Suprapubic skin (tissue), 4 donors: ENCODE measurements around the gene PDCD10. TPM values are rescaled to one million over a fixed set of nuclear protein-coding genes. Genes with fewer than 3 reads are reported as not detected.

Source experiments
- DNase-seq, 2 donors: peaks; one replicate each; pipeline ENCODE4 v3.0.0-alpha.2; 2019; ENCODE audit warnings: low spot score in 2 of 2
- H3K27ac ChIP-seq: fragments of 200-600 bp; sonication (generic); one replicate; pipeline ENCODE4 v1.5.1; 2019
- H3K27me3 ChIP-seq: fragments of 200-600 bp; sonication (generic); one replicate; pipeline ENCODE4 v1.5.1; 2019
- H3K36me3 ChIP-seq: fragments of 200-600 bp; sonication (generic); one replicate; pipeline ENCODE4 v1.5.1; 2019
- H3K4me1 ChIP-seq: fragments of 200-600 bp; sonication (generic); one replicate; pipeline ENCODE4 v1.5.1; 2019
- H3K4me3 ChIP-seq: fragments of 200-600 bp; sonication (generic); one replicate; pipeline ENCODE4 v1.5.1; 2019; ENCODE audit warnings: mild to moderate bottlenecking
- H3K9me3 ChIP-seq: fragments of 200-600 bp; sonication (generic); one replicate; pipeline ENCODE4 v1.5.1; 2019
- CTCF ChIP-seq, 2 donors: fragments of 200-600 bp in 1 of 2; fragments of 450-650 bp in 1 of 2; sonication (generic) in 1 of 2; IDR thresholded peaks; one replicate each; pipeline ENCODE4 v1.5.1; 2016 to 2019; ENCODE audit warnings: antibody characterized with exemption in 2 of 2, mild to moderate bottlenecking in 1 of 2, moderate library complexity in 1 of 2
- EP300 ChIP-seq: sonication (generic); formaldehyde crosslinking; IDR thresholded peaks from one replicate; pipeline ENCODE4 v1.6.1; 2017; ENCODE audit warnings: antibody characterized with exemption
- POLR2A ChIP-seq, 2 donors: fragments of 450-650 bp; IDR thresholded peaks; one replicate each; pipeline ENCODE4 v1.6.1; 2017; ENCODE audit warnings: antibody characterized with exemption in 2 of 2, mild to moderate bottlenecking in 2 of 2, moderate library complexity in 2 of 2
- POLR2AphosphoS5 ChIP-seq, 3 donors: sonication (generic); formaldehyde crosslinking; IDR thresholded peaks; one replicate each; pipeline ENCODE4 v1.6.1; 2017; ENCODE audit warnings: antibody characterized with exemption in 3 of 3
- WGBS: methylation state at CpG from one replicate; pipeline ENCODE4 v1.1.5; 2018; 5-methylcytosine and 5-hydroxymethylcytosine counted together
- total RNA-seq, 4 donors: library from RNA; depleted of rRNA; stranded (reverse); fragments of >200 nt; gene quantifications; one replicate each; pipeline ENCODE4 v1.1.0, GENCODE V29; 2016

Gene PDCD10
- total RNA-seq, 4 donors from 2014 or later = 45.7 to 57.2 (median 53.2) TPM

GRCh38 chr3:167651826-167652225 is 82.9 kb downstream of the PDCD10 start:
- H3K36me3 ChIP-seq = no peaks in the 10 kb centered on the region
- TF ChIP-seq EP300 (no peak), POLR2AphosphoS5 (IDR thresholded peaks at IDR 0.05) (no peak), POLR2A (IDR thresholded peaks at IDR 0.05) (no peak), CTCF (IDR thresholded peaks at IDR 0.05) (no peak)
- no peaks in the 10 kb centered on the region for H3K9me3 ChIP-seq
- H3K27me3 ChIP-seq = no peaks in the 10 kb centered on the region
- no peak for DNase-seq
- H3K4me3 ChIP-seq = no peak overlapping the region
- WGBS = 85% methylated on average over 1 of the region's 1 CpG
- no peaks in the 10 kb centered on the region for H3K4me1 ChIP-seq
- H3K27ac ChIP-seq = no peak overlapping the region

GRCh38 chr3:167650459-167650858 is 84.2 kb downstream of the PDCD10 start:
- Histone ChIP-seq H3K36me3 (no peaks in the 10 kb centered on the region), H3K27me3 (no peaks in the 10 kb centered on the region), H3K4me1 (no peaks in the 10 kb centered on the region), H3K9me3 (no peaks in the 10 kb centered on the region), H3K27ac (no peak overlapping the region), H3K4me3 (no peak overlapping the region)
- WGBS = 61% methylated on average over 2 of the region's 2 CpGs
- DNase-seq = no peak
- TF ChIP-seq POLR2A (IDR thresholded peaks at IDR 0.05) (no peak), CTCF (IDR thresholded peaks at IDR 0.05) (no peak), EP300 (no peak), POLR2AphosphoS5 (IDR thresholded peaks at IDR 0.05) (no peak)

- Histone ChIP-seq H3K36me3 (no peaks in the 10 kb centered on the region), H3K27me3 (no peaks in the 10 kb centered on the region), H3K9me3 (no peaks in the 10 kb centered on the region), H3K27ac (no peak overlapping the region), H3K4me3 (no peak overlapping the region), H3K4me1 (no peaks in the 10 kb centered on the region)
- no peak for DNase-seq
- WGBS = 74% methylated on average over 1 of the region's 1 CpG
- TF ChIP-seq POLR2A (IDR thresholded peaks at IDR 0.05) (no peak), EP300 (no peak), CTCF (IDR thresholded peaks at IDR 0.05) (no peak), POLR2AphosphoS5 (IDR thresholded peaks at IDR 0.05) (no peak)
Observed at GRCh38 chr3:167649746-167650145, 84.9 kb downstream of the PDCD10 start.

DNA sequence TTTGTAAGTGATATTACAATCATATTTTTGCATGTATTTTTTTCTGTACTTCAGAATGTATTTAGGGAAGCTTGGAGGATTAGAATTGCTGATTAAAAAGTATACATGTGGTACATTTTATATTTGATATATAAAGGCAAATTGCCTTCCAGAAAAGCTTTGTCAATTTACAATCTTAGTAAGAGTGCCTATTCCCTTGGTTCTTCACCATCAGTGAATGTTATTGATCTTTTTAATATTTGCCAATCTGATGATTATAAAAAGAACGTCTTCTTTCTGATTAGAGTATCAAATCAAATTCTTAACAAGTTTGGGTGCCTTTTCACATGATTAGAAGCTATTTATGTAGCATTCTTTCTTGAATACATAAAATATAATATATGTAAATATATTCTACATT is 90.1 kb downstream of the PDCD10 start:
- H3K4me1 ChIP-seq = no peaks in the 10 kb centered on the region
- no peaks in the 10 kb centered on the region for H3K9me3 ChIP-seq
- no peak for TF ChIP-seq POLR2AphosphoS5 (IDR thresholded peaks at IDR 0.05)
- TF ChIP-seq CTCF (IDR thresholded peaks at IDR 0.05) = no peak
- no peak for TF ChIP-seq EP300
- no peak for DNase-seq
- H3K4me3 ChIP-seq = no peak overlapping the region
- no peaks in the 10 kb centered on the region for H3K36me3 ChIP-seq
- H3K27ac ChIP-seq = no peak overlapping the region
- WGBS = 68% methylated on average over 1 of the region's 1 CpG
- no peaks in the 10 kb centered on the region for H3K27me3 ChIP-seq

Other genes starting within 250 kb of the PDCD10 start
- not detected for gene WDR49, start 81.0 kb downstream of the PDCD10 start, total RNA-seq
- 1 to 10 TPM; 1.6 to 3.0 (median 2.0) TPM for gene SERPINI1, start 829 bp upstream of the PDCD10 start, total RNA-seq